ENCODE results near the gene RAB5A. TPM values are rescaled to one million over a fixed set of nuclear protein-coding genes. Genes with fewer than 3 reads are reported as not detected.

Gene RAB5A
- total and polyA plus RNA-seq, 10 of the 15 experiments (the other 5 are each of a cell fraction or from before 2014, with no cell fraction given): 15.8 to 44.3 (median 29.1) TPM

- TF ChIP-seq NFYB (IDR thresholded peaks at IDR 0.05; ENCODE audit: insufficient read depth, low read depth, low read length) (no peak), RBBP5 (conservative IDR thresholded peaks at IDR 0.05) (no peak), RFX5 (IDR thresholded peaks at IDR 0.05; ENCODE audit: low read depth, low read length) (no peak), MXI1 (IDR thresholded peaks at IDR 0.05; ENCODE audit: low read depth, low read length) (no peak), GATAD2B (conservative IDR thresholded peaks at IDR 0.05; ENCODE audit: low read depth) (no peak), TCF12 (IDR thresholded peaks at IDR 0.05; ENCODE audit: low read depth, low read length) (no peak), EP300 (IDR thresholded peaks at IDR 0.05; ENCODE audit: borderline replicate concordance in 1 of 2, control insufficient read depth in 1 of 2, low read depth in 2 of 2, low read length in 2 of 2) (no peak), SREBF2 (IDR thresholded peaks at IDR 0.05; ENCODE audit: low read length) (no peak), USF2 (IDR thresholded peaks at IDR 0.05; ENCODE audit: borderline replicate concordance, low read depth, low read length) (no peak), FOXK2 (IDR thresholded peaks at IDR 0.05) (no peak), CBX3 (IDR thresholded peaks at IDR 0.05; ENCODE audit: borderline replicate concordance, low read depth) (no peak), TCF7 (IDR thresholded peaks at IDR 0.05; ENCODE audit: borderline replicate concordance) (no peak), TARDBP (IDR thresholded peaks at IDR 0.05; ENCODE audit: borderline replicate concordance) (no peak)
- TF ChIP-seq, protein P1, sequence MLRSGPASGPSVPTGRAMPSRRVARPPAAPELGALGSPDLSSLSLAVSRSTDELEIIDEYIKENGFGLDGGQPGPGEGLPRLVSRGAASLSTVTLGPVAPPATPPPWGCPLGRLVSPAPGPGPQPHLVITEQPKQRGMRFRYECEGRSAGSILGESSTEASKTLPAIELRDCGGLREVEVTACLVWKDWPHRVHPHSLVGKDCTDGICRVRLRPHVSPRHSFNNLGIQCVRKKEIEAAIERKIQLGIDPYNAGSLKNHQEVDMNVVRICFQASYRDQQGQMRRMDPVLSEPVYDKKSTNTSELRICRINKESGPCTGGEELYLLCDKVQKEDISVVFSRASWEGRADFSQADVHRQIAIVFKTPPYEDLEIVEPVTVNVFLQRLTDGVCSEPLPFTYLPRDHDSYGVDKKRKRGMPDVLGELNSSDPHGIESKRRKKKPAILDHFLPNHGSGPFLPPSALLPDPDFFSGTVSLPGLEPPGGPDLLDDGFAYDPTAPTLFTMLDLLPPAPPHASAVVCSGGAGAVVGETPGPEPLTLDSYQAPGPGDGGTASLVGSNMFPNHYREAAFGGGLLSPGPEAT (IDR thresholded peaks at IDR 0.05; ENCODE audit: low read depth): no peak
Measured at GRCh38 chr3:19917167-19917566, 29.7 kb upstream of the RAB5A start (continued).
